Effector memory CD4-positive, alpha-beta T cell (primary cell): Measurements from ENCODE around the gene RNU6-7.

Experiments
- DNase-seq, 3 donors: peaks; one replicate each; pipeline ENCODE4 v3.0.0-alpha.2; 2020
- H3K27ac ChIP-seq: 2 replicates; pipeline ENCODE4 v1.7.0; 2013; ENCODE audit warnings: mild to moderate bottlenecking, low read length, moderate library complexity; ENCODE audit not compliant: insufficient read depth, poor library complexity, severe bottlenecking
- H3K27me3 ChIP-seq: replicated peaks from 2 replicates; pipeline ENCODE4 v1.7.0; 2013; ENCODE audit warnings: mild to moderate bottlenecking, low read length; ENCODE audit not compliant: insufficient read depth, control insufficient read depth, poor library complexity, severe bottlenecking
- H3K36me3 ChIP-seq: 2 replicates; pipeline ENCODE4 v1.7.0; 2013; ENCODE audit warnings: mild to moderate bottlenecking, low read length, moderate library complexity; ENCODE audit not compliant: control insufficient read depth, insufficient read depth
- H3K4me1 ChIP-seq: 2 replicates; pipeline ENCODE4 v1.7.0; 2013; ENCODE audit warnings: low read length, mild to moderate bottlenecking; ENCODE audit not compliant: control insufficient read depth, insufficient read depth, poor library complexity, severe bottlenecking
- H3K4me3 ChIP-seq: 2 replicates; pipeline ENCODE4 v1.7.0; 2013; ENCODE audit warnings: low read length, low read depth, mild to moderate bottlenecking; ENCODE audit not compliant: insufficient read depth, poor library complexity, severe bottlenecking
- H3K9me3 ChIP-seq: 2 replicates; pipeline ENCODE4 v1.7.0; 2013; ENCODE audit warnings: mild to moderate bottlenecking, low read length, moderate library complexity; ENCODE audit not compliant: control insufficient read depth

RNU6-7 gene

DNA sequence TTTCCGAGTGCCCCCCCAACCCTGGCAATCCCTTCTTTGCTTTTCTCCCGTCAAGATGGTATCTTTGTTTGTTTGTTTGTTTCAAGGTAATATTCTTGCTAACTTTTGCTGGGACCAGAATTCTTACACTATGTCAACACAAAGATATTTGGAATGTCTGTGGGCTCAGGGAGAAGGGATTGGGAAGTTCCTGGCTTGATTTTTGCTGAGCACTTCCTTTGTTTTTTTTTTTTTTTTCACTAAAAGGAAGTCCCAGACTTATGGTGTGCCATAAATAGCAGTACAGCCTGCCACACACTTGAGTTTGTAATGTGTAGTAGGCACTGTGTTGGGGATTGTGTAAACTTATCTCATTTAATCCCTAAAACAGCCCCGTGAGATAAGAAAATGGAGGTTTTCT, 11.2 kb upstream of the RNU6-7 start:
- H3K9me3 ChIP-seq, result no peaks in the 10 kb centered on the region
- H3K4me1 ChIP-seq, result no peaks in the 10 kb centered on the region
- no peaks in the 10 kb centered on the region for H3K36me3 ChIP-seq
- H3K27ac ChIP-seq, result no peak overlapping the region
- H3K4me3 ChIP-seq, result no peak overlapping the region
- no peak for DNase-seq
- no peaks in the 10 kb centered on the region for H3K27me3 ChIP-seq

- Histone ChIP-seq H3K27ac (no peak overlapping the region), H3K4me1 (no peaks in the 10 kb centered on the region), H3K27me3 (no peaks in the 10 kb centered on the region)
Observed at GRCh38 chr14:32192712-32193373, 9.0 kb upstream of the RNU6-7 start.

GRCh38 chr14:32193532-32193931, 8.3 kb upstream of the RNU6-7 start:
- Histone ChIP-seq H3K4me1 (no peaks in the 10 kb centered on the region), H3K27ac (no peak overlapping the region), H3K9me3 (no peaks in the 10 kb centered on the region), H3K4me3 (no peak overlapping the region), H3K36me3 (no peaks in the 10 kb centered on the region), H3K27me3 (no peaks in the 10 kb centered on the region)
- DNase-seq, result no peak

More at GRCh38 chr14:32192712-32193373, 9.0 kb upstream of the RNU6-7 start:
- Histone ChIP-seq H3K9me3 (no peaks in the 10 kb centered on the region), H3K36me3 (no peaks in the 10 kb centered on the region), H3K4me3 (no peak overlapping the region)
- no peak for DNase-seq

- Histone ChIP-seq H3K4me3 (no peak overlapping the region), H3K4me1 (no peaks in the 10 kb centered on the region), H3K36me3 (no peaks in the 10 kb centered on the region), H3K9me3 (no peaks in the 10 kb centered on the region), H3K27ac (no peak overlapping the region), H3K27me3 (no peaks in the 10 kb centered on the region)
- no peak for DNase-seq
Observed at GRCh38 chr14:32195636-32196035, 6.2 kb upstream of the RNU6-7 start.

DNA sequence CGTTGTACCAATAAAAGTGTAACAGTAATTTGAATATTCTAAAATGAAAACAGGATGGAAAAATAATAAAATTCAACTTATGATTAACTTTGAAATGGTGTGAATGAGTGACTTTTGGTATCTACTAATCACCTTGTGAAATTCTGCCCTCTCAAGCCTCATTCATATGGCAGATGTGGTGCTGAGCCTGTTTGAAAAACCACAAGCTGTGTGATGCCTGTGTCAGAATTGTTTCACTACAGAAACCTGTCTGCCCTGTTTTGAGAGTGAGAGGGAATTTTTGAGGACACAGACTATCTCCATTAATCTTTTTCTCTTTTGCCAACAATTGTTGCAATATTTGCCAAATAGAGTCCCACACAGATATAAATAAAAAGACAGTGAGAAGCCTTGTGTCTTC, 3.9 kb upstream of the RNU6-7 start:
- H3K4me1 ChIP-seq, result peaks cover 3% of the 10 kb centered on the region
- no peaks in the 10 kb centered on the region for H3K36me3 ChIP-seq
- no peak overlapping the region for H3K4me3 ChIP-seq
- H3K27ac ChIP-seq, result no peak overlapping the region
- no peaks in the 10 kb centered on the region for H3K27me3 ChIP-seq
- no peaks in the 10 kb centered on the region for H3K9me3 ChIP-seq
- no peak for DNase-seq

DNA sequence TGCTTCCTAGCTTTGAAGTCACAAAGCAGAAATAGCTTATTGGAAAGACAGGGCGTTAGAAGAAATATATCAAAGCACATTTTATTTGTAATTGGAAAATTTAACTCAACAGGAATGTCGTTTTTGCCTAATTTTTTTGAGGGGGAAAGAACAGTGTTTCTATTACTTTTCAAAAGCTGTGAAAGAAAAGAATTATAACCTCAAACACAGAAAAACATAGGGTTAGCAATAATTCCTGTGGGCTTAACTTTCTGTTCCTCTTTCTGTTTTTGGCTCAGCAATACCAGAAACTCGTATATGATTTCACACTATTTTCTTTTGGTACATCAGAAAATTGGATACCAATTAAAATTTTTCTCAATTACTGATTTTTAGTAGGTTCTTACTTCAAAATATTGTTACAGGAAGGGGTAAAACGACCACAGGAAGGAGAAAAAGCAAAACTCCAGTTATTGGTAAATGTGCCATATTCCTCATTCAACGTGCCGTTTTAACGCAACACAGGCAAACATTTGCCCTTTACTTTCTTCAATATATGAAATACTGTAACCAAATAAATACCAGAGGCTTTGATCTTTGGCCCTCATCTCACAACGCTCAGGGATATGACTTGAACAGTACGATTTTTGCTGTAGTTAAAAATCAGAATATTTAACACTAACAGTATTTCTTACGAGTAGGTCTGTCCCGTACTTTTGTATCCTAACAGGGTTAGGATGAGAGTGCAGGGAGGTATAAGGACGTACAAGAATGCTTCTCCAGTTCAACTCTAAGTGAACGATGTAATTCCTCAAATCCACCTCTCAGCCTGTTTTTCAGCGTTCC, 1.3 kb upstream of the RNU6-7 start:
- H3K4me1 ChIP-seq, result peaks cover 11% of the 10 kb centered on the region
- H3K27me3 ChIP-seq, result no peaks in the 10 kb centered on the region
- peak overlapping the region; percentile 99 for H3K27ac ChIP-seq
- H3K9me3 ChIP-seq, result no peaks in the 10 kb centered on the region
- no peak for DNase-seq
- H3K4me3 ChIP-seq, result peak overlapping the region; percentile 91
- H3K36me3 ChIP-seq, result no peaks in the 10 kb centered on the region

- Histone ChIP-seq H3K4me3 (peak overlapping the region; percentile 91), H3K27me3 (no peaks in the 10 kb centered on the region), H3K27ac (peak overlapping the region; percentile 99), H3K36me3 (no peaks in the 10 kb centered on the region), H3K4me1 (peaks cover 11% of the 10 kb centered on the region), H3K9me3 (no peaks in the 10 kb centered on the region)
- DNase-seq, result peak; percentile 59 to 78 (median 59)
Observed at GRCh38 chr14:32201193-32201815, 541 bp upstream of the RNU6-7 start.

DNA sequence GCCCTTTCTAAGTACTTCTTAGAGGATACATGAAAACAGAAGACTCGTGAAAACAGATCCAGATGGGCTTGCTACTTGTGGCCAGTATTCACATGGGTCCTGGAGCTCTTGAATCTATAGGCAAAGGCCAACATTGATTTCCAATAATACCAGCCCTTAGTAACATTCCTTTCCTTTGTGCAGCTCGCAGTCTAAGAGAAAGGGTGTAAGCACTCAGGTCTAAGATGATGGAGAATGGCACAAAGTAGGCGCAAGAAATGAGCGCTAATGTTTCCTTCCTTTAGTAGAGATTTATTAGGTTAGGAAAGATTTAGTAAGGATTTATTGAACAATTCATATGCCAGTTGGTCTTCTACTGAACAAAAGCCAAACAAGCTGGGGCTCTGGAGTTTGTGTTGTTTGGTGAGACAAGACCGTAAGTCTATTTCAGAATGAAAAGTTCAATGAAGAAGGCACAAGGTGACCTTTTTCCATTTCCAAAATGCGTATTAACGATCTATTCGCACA, 699 bp downstream of the RNU6-7 start:
- Histone ChIP-seq H3K36me3 (no peaks in the 10 kb centered on the region), H3K4me1 (peaks cover 11% of the 10 kb centered on the region), H3K4me3 (peak overlapping the region; percentile 91), H3K27me3 (no peaks in the 10 kb centered on the region), H3K9me3 (no peaks in the 10 kb centered on the region), H3K27ac (peak overlapping the region; percentile 99)
- no peak for DNase-seq

- peak; percentile 75 to 84 (median 81) for DNase-seq
- Histone ChIP-seq H3K27me3 (no peaks in the 10 kb centered on the region), H3K9me3 (no peaks in the 10 kb centered on the region), H3K27ac (peak within 1 kb of the TSS; percentile 99), H3K36me3 (no peaks in the 10 kb centered on the region), H3K4me3 (peak within 1 kb of the TSS; percentile 91), H3K4me1 (peaks cover 11% of the 10 kb centered on the region)
Observed at GRCh38 chr14:32202998-32203882, 1.4 kb downstream of the RNU6-7 start, which contains the start of gene RNU6-8. Gene RNU6-8, minus strand, starts transcription at chr14:32203269.
